ENCODE results near the gene BICD1.

Gene BICD1

DNA sequence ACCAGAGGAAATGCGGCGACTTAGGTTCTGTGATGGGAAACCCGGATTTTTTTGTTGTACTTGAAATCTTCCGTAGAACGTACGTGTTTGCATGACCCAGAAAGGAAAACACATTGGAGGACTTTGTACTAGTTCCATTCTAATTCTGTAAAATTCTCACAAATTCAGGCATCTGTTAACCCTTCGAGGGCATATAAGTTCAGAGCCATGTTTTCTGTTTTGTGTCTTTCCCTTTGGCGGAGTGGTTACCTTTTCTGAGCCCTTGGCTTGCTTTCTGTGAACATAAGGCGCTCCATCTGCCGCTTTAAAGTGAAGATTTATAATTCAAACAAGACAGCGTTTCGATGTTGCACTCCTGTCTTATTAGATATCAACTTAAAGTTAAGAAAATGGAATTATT lies 34.2 kb downstream of the BICD1 start:
- H3K27ac ChIP-seq: no peak overlapping the region
- CTCF ChIA-PET: interaction anchor here (0.5 kb wide), 1 partner anchor 26 kb away, joined by 3 read pairs; no protein-coding TSS in a partner anchor
- DNase-seq (ENCODE audit: low spot score): no peak
- TF ChIP-seq, protein P1, sequence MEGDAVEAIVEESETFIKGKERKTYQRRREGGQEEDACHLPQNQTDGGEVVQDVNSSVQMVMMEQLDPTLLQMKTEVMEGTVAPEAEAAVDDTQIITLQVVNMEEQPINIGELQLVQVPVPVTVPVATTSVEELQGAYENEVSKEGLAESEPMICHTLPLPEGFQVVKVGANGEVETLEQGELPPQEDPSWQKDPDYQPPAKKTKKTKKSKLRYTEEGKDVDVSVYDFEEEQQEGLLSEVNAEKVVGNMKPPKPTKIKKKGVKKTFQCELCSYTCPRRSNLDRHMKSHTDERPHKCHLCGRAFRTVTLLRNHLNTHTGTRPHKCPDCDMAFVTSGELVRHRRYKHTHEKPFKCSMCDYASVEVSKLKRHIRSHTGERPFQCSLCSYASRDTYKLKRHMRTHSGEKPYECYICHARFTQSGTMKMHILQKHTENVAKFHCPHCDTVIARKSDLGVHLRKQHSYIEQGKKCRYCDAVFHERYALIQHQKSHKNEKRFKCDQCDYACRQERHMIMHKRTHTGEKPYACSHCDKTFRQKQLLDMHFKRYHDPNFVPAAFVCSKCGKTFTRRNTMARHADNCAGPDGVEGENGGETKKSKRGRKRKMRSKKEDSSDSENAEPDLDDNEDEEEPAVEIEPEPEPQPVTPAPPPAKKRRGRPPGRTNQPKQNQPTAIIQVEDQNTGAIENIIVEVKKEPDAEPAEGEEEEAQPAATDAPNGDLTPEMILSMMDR (conservative IDR thresholded peaks at IDR 0.05; ENCODE audit: low read depth): no peak
- POLR2A ChIA-PET (ENCODE audit: low non-redundant PET): no interaction called here

DNA sequence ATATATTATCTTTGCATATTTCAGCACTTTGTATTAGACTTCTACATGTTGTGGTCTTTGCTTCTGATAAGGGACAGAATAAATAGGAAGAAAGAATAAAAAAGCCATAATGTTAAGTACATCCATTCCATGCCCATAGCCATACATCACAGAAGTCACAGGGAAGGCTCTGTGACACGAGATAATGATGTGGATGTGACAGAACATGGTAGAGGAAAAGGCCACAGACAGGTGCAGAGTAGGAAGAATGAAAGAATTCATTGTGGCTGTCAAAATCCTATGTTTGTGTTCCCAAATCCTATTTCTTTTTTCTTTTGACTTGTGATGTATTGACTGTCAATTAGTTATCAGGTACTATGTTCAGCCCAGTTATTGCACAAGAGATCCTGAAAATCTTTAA lies 38.4 kb downstream of the BICD1 start:
- no peak overlapping the region for H3K27ac ChIP-seq
- ChIA-PET POLR2A (ENCODE audit: low non-redundant PET) (no interaction called here), CTCF (interaction anchor here (0.9 kb wide), 1 partner anchor 13 kb away, joined by 3 read pairs; no protein-coding TSS in a partner anchor)
- DNase-seq (ENCODE audit: low spot score): no peak
- TF ChIP-seq, protein P1 (conservative IDR thresholded peaks at IDR 0.05; ENCODE audit: low read depth): no peak

DNA sequence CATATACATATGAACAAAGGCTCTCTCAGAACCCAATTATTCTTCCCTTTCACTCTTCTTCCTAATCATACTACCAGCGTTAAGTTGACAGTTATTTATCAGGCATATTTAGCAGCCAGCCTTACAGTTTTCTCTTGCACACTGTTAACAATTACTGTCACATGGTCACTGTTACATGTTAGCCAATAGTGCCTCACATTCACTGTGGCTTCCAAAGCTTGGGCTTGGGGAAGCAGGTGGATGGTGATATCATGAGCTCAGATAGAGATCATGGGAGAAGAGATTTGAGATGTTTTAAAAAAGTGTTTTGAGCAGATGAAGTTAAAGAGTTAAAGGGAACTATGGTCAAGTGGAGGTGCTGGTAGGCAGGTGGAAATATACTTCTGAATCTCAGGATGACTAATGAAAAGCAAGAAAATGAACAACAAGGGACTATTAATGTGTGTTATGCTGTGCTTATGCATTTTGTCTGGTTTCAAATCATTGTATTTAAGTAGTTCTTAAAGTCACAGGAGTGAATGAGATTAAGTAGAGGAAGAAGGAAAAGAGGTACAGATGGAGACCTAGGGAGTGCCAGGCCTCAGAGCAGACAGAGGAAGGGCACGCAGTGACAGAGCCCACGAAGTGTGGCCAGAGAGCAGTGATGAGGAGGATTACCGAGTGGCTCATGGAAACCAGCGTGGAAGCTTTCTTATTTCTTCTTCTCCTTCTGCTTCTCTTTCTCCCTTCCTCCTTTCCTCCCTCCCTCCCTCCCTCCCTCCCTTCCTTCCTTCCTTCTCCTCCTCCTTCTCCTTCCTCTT lies 39.6 kb downstream of the BICD1 start:
- TF ChIP-seq, protein P1 (conservative IDR thresholded peaks at IDR 0.05; ENCODE audit: low read depth): no peak
- no peak for DNase-seq (ENCODE audit: low spot score)
- CTCF ChIA-PET: interaction anchor here (0.6 kb wide), 2 partner anchors 9 to 25 kb away, joined by 3 read pairs; no protein-coding TSS in a partner anchor
- H3K27ac ChIP-seq: no peak overlapping the region
- POLR2A ChIA-PET (ENCODE audit: low non-redundant PET): no interaction called here

DNA sequence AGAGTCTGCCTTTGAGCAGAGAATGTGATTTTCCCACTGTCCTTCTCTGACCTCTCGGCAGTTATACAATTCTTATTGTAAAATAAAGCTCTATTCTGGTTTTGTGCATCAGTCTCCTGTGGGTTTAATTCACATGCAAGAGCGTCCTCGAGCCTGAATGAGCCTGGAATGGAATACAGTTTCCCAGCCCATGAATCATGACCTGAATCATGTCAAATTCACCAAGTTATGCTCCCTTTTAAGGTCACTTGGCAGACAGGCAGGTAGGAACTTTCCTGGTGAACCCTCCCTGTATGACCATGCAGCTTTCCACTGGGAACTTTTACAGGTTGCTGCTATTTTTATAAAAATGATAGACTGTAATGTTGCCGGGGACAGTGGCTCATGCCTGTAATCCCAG lies 41.7 kb downstream of the BICD1 start:
- TF ChIP-seq, protein P1 (conservative IDR thresholded peaks at IDR 0.05; ENCODE audit: low read depth): no peak
- POLR2A ChIA-PET (ENCODE audit: low non-redundant PET): no interaction called here
- peak; percentile 13 for DNase-seq (ENCODE audit: low spot score)
- H3K27ac ChIP-seq: no peak overlapping the region
- CTCF ChIA-PET: interaction anchor here (0.7 kb wide), 1 partner anchor 1262 kb away, joined by 4 read pairs; no protein-coding TSS in a partner anchor

DNA sequence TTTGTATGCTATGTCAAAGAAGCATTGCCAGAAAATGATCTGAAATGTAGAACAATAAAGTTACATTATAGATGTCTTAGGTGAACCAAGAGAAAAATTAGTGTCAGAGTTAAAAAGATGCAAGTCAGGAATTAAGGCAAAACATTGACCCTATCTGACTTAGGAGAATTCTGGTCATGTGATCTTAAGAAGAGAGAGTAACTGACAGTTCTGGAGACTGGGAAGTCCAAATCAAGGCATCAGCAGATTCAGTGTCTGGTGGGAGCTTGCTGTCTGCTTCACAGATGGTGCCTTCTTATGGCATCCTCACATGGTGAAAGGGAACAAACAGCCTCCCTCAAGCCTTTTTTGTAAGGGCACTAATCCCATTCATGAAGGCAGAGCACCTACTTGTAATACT lies 42.8 kb downstream of the BICD1 start:
- CTCF ChIA-PET: interaction anchor here (0.9 kb wide), 1 partner anchor 89 kb away, joined by 5 read pairs; no protein-coding TSS in a partner anchor
- POLR2A ChIA-PET (ENCODE audit: low non-redundant PET): no interaction called here
- TF ChIP-seq, protein P1 (conservative IDR thresholded peaks at IDR 0.05; ENCODE audit: low read depth): no peak
- H3K27ac ChIP-seq: no peak overlapping the region
- DNase-seq (ENCODE audit: low spot score): no peak

DNA sequence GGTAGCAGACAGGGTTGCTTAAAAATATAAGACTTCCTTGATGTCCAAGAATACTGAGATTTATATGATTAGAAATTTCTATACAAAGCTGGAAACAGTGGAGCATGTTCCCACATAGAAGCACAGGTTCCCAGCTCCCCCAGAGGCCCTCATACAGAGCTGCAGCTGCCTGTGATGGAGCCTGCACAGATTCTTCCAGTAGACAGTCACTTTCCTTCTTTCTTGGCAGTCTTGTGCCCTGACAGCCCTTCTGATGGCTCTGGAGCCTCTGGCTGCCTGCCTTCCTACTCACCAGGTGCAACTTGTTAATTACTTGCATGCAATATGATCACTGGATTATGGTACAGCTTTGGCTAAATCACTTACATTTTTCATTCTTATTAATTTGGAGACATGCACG lies 44.4 kb downstream of the BICD1 start:
- POLR2A ChIA-PET (ENCODE audit: low non-redundant PET): no interaction called here
- CTCF ChIA-PET: no interaction called here
- TF ChIP-seq, protein P1 (conservative IDR thresholded peaks at IDR 0.05; ENCODE audit: low read depth): no peak
- H3K27ac ChIP-seq: no peak overlapping the region
- no peak for DNase-seq (ENCODE audit: low spot score)
